Adrenal gland (tissue), 12 donors: Measurements from ENCODE around the gene RPL41. TPM values are rescaled to one million over a fixed set of nuclear protein-coding genes. Genes with fewer than 3 reads are reported as not detected.

Source experiments
- DNase-seq, 7 donors: peaks; one replicate each; pipeline ENCODE4 v3.0.0-alpha.2; 2019 to 2020
- H3K27ac ChIP-seq, 5 donors: fragments of 200-600 bp; sonication (generic) in 4 of 5; 1 replicate in 3 of 5; 2 replicates in 2 of 5; pipeline versions ENCODE4 v1.5.1 to v1.8.0; 2016 to 2020; ENCODE audit warnings: mild to moderate bottlenecking in 1 of 5
- H3K27me3 ChIP-seq: fragments of 200-600 bp; 2 replicates; pipeline ENCODE4 v1.8.0; 2021
- H3K36me3 ChIP-seq, 2 donors: fragments of 200-600 bp; replicated peaks in 1 of 2; 1 replicate in 1 of 2; 2 replicates in 1 of 2; pipeline versions ENCODE4 v1.5.1 to v1.8.0; 2018 to 2022
- H3K4me1 ChIP-seq, 2 donors: fragments of 200-600 bp; replicated peaks in 1 of 2; 1 replicate in 1 of 2; 2 replicates in 1 of 2; pipeline versions ENCODE4 v1.5.1 to v1.8.0; 2018 to 2021
- H3K4me3 ChIP-seq, 4 donors: fragments of 200-600 bp; sonication (generic) in 3 of 4; one replicate each; pipeline ENCODE4 v1.5.1; 2016 to 2018
- H3K9me3 ChIP-seq, 3 donors: fragments of 200-600 bp; sonication (generic) in 1 of 3; replicated peaks in 1 of 3; 1 replicate in 2 of 3; 2 replicates in 1 of 3; pipeline versions ENCODE4 v1.5.1 to v1.8.0; 2016 to 2021
- CTCF ChIP-seq, 6 experiments: fragments of 450-650 bp in 4 of 6; fragments of 200-600 bp in 2 of 6; sonication (generic) in 1 of 6; IDR thresholded peaks; 1 replicate in 5 of 6; 2 replicates in 1 of 6; pipeline versions ENCODE4 v1.5.1 to v1.8.0; 2016 to 2021; ENCODE audit warnings: antibody characterized with exemption in 6 of 6, mild to moderate bottlenecking in 2 of 6, moderate library complexity in 1 of 6
- POLR2A ChIP-seq, 2 donors: fragments of 450-650 bp; IDR thresholded peaks; one replicate each; pipeline ENCODE4 v1.6.1; 2017; ENCODE audit warnings: antibody characterized with exemption in 2 of 2, mild to moderate bottlenecking in 2 of 2, moderate library complexity in 1 of 2
- WGBS, 4 donors: extraction: QIAGEN DNeasy Blood & Tissue Kit in 2 of 4; methylation state at CpG; one replicate each; pipeline versions ENCODE4 v1.1.5 to v1.1.7; 2013 to 2017; 5-methylcytosine and 5-hydroxymethylcytosine counted together
- intact Hi-C, 2 donors: fragments of 100-400 bp; cut with DNase I; formaldehyde crosslinking; loops; one replicate each; pipeline versions ENCODE4 v1.14.1 to v1.15.0; 2022 to 2023
- polyA plus RNA-seq, 3 donors: library from polyadenylated mRNA; stranded (reverse); fragments of 200-250 nt in 2 of 3; fragments of 350-450 nt in 1 of 3; fragmentation: Illumina TruSeq in 1 of 3; extraction: RNeasy Lipid Tissue Mini Kit (QIAGEN cat#74804) in 1 of 3; gene quantifications; one replicate each; pipeline ENCODE4 v1.2.3, GENCODE V29; 2013 to 2014
- total RNA-seq, 9 donors: library from RNA; depleted of rRNA in 4 of 9; stranded (reverse); fragments of >200 nt in 4 of 9; fragments of 120-200 nt in 1 of 9; fragmentation: NEBNext Ultra II Directional in 1 of 9; extraction: Animal tissue kit (Norgen Biotek cat#: 25700) in 1 of 9; gene quantifications; one replicate each; pipeline versions ENCODE4 v1.1.0 to v1.2.4, GENCODE V29; 2013 to 2023
- donor health status: healthy with polysubstance abuse.
- donor health status: Bipolar disorder and iron deficiency.
- donor health status: DM: yes; HTN: yes; CAD: no.
- donor health status: DM: no; HTN: no; CAD: no.
- donor health status: DM: no; HTN: no; CAD: no.
- donor health status: DM: yes; HTN: yes; CAD: no.

RPL41 gene
- total and polyA plus RNA-seq, 12 donors: 1,635 to 6,204 (median 3,125) TPM

GRCh38 chr12:56079723-56080555, 36.5 kb upstream of the RPL41 start, which contains the start of gene ERBB3:
Gene ERBB3 (plus strand): TSS chr12:56080165. CDS start chr12:56080301, 136 bp downstream.
- 0 to 1% (median 1%) methylated on average over 29 to 59 of the region's 59 CpGs for WGBS, 4 donors
- no peaks in the 10 kb centered on the region for H3K9me3 ChIP-seq
- peak within 1 kb of the TSS in 3 of 4 donors; percentile 4 to 53 (median 43) for H3K4me3 ChIP-seq
- no peaks in the 10 kb centered on the region for H3K27me3 ChIP-seq
- intact Hi-C loops: no loop called here
- DNase-seq: peak; percentile 82 to 92 (median 88)
- TF ChIP-seq POLR2A (IDR thresholded peaks at IDR 0.05) (no peak), CTCF (IDR thresholded peaks at IDR 0.05) (peak in 2 of 6 experiments; percentile 23 to 40)
- H3K4me1 ChIP-seq: peaks cover 7 to 11% of the 10 kb centered on the region in 2 donors
- peak within 1 kb of the TSS in 3 of 5 donors; percentile 70 to 81 (median 80) for H3K27ac ChIP-seq
- no peaks in the 10 kb centered on the region for H3K36me3 ChIP-seq

DNA sequence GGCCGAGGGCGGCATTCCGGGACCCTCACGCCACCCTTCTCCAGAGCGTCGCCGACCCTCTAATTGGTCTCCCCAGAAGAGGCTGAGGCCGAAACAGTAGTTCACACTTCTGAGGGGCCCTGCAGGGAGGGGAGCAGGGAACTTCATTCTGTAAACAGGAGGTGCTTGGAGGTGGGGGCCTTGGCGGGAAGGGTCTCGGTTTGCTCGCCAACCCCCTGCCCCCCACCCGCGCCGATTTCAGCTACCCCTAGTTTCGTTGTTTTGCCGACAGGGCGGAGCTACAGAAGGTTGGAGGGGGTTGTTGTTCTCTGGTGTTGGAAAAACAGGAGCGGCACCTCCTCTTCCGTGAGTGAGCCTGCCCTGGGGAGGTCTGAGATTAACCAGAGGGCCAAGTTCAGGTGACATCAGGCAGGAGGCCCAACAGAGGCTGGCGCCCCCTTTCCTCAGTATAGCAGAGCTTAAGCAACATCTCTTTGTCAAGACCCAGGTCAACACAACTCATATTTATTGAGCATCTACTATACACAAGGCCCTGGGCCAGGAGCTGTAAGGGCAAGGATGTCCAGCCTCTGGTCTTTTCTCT, 35.8 kb upstream of the RPL41 start:
- no peak for TF ChIP-seq POLR2A (IDR thresholded peaks at IDR 0.05)
- TF ChIP-seq CTCF (IDR thresholded peaks at IDR 0.05): no peak
- intact Hi-C loops: no loop called here
- peak overlapping the region in 1 of 4 donors; percentile 53 for H3K4me3 ChIP-seq
- peaks cover 7 to 11% of the 10 kb centered on the region in 2 donors for H3K4me1 ChIP-seq
- H3K9me3 ChIP-seq: no peaks in the 10 kb centered on the region
- no peaks in the 10 kb centered on the region for H3K36me3 ChIP-seq
- H3K27me3 ChIP-seq: no peaks in the 10 kb centered on the region
- 31 to 44% (median 36%) methylated on average over 6 to 20 of the region's 20 CpGs for WGBS, 4 donors
- no peak for DNase-seq
- no peak overlapping the region for H3K27ac ChIP-seq

DNA sequence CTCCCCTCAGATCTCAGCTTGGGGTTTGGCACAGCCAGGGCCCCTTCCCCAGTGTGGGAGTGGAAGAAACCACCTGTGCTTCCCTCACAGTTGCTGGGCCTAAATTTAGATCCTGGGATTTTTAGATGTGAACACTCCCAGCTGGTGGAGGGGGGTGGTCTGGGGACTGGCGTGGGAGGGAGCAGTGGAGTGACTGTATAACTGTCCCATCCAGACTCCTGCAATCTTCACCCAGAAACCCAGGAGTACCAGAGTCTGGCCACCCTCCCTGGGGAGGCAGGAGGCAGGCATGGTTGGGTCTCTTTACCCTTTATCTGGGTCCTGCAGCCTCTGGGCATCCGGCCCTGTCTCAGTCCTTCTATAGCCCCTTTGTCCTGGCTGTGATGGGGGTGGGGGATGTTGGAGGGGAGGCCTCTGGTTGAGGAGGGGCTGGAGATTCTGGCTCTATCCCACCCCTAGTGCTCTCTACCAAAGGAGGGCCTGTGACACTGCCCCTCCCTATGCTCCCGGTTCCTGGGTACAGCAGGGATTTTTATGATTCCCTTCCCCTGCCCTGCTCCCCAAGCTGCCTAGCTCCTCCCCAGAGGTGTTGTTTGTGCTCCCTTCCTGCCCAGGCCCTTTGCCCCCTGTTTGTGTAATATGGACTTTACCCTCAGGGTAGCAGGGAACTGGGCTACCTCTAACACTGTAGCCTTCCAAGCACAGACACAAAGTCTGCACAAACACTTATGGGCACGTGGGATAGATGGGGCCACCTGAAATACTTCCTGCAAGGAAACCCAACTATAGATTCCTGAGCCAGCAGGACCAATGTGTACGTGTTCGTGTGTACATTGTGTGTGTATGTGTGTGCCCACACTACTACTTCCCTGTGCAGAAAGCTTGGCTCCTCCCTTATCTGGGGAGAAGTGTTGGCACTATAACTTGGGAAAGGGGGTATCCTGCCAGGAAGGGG, 34.8 kb upstream of the RPL41 start:
- peaks cover 7 to 11% of the 10 kb centered on the region in 2 donors for H3K4me1 ChIP-seq
- no peak overlapping the region for H3K4me3 ChIP-seq

More for the DNA sequence above, 34.8 kb upstream of the RPL41 start:
- no peaks in the 10 kb centered on the region for H3K36me3 ChIP-seq
- no peak for TF ChIP-seq POLR2A (IDR thresholded peaks at IDR 0.05)
- no peak for TF ChIP-seq CTCF (IDR thresholded peaks at IDR 0.05)
- DNase-seq: no peak
- no peak overlapping the region for H3K27ac ChIP-seq
- no peaks in the 10 kb centered on the region for H3K27me3 ChIP-seq
- no peaks in the 10 kb centered on the region for H3K9me3 ChIP-seq
- intact Hi-C loops: no loop called here
- WGBS, 4 donors: 75 to 82% (median 77%) methylated on average over 3 to 6 of the region's 6 CpGs
